GM18867 (cell line): ENCODE data around the gene TLDC2.

ENCODE experiments used
- ATAC-seq: cut with Tn5 transposase; IDR thresholded peaks from one replicate; pipeline ENCODE4 v1.9.1; 2021; ENCODE audit warnings: mild to moderate bottlenecking, moderate library complexity; ENCODE audit not compliant: unreplicated experiment

The TLDC2 gene

DNA sequence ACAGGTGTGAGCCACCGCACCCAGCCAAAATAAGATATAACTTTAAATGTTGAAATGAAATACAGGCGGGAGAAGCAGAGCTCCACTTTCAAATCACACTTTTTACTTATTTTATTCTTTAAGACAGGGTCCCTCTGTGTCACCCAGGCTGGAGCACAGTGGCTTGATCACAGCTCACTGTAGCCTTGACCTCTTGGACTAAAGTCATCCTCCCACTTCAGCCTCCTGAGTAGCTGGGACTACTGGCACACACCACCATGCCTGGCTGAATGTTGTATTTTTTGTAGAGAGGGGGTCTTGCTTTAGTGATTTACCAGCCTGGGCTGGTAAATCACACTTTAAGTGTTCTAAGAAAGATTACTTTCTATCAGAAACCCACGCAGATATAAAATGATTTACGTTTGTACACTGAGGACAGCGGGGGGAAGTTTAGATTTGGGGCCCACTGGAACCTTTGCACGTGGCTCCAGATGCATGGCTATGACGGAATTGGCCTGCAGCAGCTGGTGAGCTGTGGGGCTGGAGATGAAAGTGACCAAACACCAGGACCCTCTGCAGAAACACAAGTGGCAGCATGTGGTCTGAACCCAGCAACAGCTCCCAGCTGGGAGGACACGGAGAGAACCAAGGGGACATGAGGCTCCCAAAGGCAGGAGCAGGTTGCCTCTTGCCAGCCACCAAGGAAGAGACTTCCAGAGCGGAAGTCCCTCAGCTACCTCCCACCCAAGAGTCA, 26.4 kb upstream of the TLDC2 start:
- ATAC-seq, result no peak

DNA sequence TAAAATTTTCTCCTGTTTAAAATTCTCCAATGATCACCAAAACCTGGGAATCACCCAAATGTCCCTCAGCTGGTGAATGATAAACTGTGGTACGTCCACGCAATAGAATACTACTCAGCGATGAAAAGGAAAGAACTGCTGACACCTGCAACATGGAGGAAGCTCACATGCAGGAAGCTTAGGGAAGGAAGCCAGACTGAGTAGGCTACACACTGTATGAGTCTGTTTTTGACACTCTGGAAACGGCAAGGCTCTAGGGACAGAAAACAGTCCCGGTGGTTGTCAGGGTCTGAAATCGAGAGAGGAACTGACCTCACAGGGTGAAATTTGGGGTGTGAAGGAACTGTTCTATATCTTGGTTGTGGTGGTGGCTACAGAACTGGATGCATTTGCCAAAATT, 25.2 kb upstream of the TLDC2 start:
- no peak for ATAC-seq

DNA sequence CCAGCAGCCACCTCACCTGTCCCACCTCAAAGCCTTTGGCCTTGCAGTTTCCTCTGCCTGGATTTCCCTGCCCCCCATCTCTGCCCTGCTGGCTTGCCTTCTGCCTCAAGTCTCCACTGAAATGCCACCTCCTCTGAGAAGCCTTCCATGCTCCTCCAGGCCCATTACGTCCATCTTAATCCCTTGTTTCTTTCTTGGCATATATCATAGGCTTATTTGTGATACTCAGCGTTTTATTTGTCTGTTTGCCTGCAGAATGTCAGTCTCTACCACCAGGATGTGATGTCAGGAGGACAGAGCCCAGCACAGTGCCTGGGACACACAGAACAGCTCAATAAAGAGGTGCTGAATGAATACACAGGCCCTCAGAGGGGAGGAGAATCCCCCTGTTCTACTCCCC, 24.4 kb upstream of the TLDC2 start:
- ATAC-seq, result no peak

DNA sequence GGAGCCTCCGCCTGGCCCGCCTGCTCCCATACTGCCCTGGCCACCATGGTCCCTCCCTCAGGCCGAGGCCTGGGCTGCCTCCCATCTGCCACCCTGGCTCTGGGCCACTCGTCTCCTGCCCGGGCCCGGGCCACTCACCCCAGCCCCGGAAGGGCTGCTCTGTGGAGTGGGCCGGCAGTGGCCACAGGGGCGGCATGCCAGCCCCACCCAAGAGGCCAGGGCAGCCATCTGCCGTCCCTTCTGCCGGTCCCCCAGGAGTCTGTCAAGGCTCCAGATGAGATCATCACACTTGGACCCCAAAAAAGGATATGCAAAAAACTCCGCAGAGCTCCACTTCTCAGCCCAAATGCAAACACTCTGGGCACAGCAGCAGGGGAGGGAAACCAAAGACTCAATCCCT, 23.8 kb upstream of the TLDC2 start:
- ATAC-seq, result peak; percentile 44

DNA sequence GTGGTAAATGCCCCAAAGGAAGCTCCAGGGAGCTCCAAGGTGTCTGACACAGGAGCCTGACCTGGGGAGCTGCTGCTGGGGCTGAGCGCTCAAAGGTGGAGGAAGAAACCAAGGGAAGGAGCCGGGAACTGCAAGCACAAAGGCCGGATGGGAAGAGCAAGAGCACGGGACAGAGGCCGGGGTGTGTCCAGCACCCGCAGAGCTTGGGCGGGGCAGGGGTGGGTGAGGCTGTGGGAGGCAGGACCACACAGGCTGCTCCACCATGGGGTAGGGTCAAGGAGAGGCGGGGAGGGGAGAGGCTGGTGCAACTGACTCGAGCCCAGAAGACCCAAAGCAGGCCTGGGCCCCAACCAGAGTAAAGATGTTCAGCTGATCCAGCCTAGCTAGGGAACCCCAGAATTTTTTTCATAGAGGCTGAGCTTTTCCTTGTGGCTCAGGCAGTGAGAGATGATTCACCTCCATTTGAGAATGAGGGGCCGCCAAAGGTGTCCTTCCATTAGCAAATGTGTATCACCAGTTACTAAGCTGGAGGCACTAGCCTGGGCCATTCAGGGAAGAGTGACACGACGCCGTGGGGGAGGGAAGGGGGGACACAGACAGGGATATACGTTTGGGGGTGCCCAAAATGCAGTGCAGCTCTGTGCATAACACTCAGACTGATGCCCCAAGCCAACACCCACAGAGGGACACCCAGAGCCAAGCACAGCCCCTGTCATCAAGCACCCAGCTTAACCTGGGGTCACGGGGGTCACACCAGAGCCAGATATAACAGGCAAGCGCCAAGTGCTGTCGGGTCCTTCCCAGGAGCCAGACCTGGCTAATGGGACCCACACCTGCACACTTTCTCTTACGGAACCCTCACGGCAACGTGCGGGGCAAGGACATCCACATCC, 21.3 kb upstream of the TLDC2 start:
- no peak for ATAC-seq

DNA sequence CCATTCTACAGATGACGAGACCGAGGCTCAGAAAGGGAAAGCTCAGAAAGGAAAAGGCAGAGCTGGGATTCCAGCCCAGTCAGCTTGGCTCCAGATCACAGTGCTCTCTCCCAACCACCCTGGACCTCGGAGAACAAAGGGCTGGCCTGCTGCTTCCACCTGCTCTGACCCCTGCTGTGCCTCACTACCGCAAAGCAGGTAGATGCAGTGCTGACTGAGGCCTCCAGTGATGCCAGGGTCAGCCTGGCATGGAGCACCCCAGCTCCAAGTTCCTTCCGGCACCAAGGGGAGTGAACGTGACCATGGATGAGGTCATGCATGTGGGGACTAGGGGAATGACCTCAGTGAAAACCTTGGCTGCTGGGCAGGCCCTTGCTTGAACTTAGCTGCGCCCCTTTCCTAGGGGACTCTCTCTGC, 20.7 kb upstream of the TLDC2 start:
- ATAC-seq, result no peak

DNA sequence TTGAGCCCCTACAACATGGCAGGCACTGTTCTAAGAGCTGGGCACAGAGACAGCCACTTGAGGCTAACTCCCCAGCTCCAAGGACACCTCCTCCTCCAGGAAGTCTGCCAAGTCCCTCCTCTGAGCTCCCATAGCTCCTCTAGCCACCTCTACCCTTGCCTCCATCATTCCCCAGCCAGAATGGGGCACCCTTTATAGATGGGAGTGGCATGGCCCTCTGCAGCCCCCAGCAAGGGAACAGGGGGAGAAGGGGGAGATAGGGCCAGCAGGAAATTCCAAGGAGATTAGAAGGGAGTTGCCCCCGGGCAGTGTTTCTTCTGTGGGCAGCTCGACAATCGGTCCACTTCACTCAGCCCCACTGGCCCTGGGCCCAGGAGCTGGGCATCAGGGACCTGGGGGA, 19.7 kb upstream of the TLDC2 start:
- ATAC-seq, result no peak

DNA sequence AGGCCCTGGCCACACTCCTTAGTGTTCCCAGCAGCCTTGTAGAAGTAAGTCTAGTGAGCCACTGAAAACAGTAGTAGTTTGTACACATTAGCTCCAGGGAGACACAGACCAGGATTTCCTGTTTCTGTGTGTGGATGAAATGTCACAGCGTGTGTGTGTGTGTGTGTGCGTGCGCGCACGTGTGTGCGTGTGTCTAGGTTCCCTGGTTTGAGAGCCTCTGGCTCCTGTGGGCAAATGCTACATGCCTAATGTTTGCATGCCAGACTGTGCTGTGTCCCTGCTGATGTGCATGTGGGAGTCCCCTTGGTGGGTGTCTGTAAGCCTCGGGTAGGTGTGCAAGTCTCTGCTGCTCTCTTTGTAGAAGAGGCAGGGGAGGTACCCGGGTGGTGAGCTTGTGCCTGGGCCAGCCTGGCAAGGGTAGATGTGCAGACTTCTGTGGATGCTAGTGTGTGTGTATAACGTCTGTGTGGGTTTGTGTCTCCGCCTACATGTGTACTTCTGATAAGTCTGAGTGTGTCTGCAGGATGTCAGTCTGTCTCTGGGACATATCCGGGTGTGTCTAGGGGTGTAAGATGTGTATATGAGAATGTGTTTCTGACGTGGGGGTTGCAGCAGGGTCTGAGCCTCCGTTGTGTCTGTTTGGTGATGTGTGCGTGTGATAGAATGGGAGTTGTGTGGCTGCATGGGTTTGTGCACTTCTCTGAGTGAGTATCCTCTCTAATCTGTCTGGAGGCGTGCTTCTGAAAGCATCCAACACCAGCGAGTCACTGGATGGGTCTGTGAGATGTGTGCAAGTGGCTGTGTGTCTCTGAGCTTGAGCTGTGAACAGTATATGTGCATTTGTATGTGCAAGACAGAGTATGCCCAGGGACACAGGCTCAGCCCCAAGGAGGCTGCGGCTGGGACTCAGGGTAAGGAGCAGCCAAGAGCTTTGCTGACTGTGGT, 19.0 kb upstream of the TLDC2 start:
- ATAC-seq, result no peak

DNA sequence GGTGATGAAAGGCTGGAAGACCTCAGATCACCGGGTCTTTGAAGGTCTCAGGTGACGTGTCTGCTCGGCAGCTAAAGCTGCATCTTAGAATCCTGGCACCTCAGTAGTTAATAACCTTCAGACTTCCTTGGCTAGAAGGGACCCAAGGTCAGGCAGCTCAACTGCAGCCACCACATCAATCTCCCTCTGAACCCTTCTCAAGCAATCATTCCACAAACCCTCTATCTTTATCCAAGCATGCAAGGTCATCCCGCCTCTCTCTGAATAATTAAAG, 16.7 kb upstream of the TLDC2 start:
- no peak for ATAC-seq

DNA sequence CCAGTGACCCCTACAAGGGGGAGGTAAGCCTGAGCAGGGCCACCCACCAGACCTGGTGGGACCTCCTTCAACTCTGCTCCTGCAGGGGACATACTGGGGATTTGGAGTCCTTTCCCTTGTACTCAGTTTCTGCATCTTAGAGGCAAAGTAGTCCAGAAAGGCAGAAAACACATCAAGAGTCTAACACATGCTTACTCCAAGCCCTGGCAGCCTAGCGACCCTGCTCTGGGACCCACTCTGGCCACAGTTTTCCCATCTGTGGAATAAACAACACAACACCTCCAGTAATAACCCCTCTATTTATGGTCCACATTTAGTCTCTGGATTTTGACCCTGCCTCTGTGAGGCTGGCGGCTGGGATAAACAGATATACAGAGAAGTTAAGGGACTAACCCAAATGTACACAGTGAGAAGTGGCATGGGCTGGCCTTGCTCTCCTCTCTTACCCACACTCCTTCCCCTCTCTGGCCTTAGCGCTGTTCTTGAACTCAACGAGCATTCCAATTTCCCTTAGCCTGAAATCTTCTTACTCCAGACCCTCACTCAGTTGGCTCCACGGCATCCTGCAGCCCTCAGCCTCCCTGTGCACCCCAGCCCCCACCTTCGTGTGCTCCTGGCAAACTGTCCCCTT, 16.1 kb upstream of the TLDC2 start:
- no peak for ATAC-seq

DNA sequence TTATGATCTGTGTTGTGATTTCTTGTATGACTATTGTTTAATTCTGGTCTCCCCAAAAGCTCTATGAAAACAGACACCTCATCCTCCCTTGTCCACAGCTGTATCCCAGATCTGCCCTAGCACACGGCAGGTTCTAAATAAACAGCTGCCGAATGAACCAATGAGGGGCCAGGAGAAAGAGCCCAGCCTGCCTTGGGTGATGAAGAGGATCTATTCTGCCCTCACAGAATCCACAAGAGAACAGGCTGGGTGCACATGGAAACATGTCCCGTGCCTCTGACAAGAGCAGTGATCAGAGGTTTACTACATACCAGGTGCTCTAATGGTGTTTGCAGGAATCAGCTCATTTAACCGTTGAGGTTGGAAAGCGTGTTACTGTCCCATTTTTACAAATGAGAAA, 15.6 kb upstream of the TLDC2 start:
- ATAC-seq, result no peak

DNA sequence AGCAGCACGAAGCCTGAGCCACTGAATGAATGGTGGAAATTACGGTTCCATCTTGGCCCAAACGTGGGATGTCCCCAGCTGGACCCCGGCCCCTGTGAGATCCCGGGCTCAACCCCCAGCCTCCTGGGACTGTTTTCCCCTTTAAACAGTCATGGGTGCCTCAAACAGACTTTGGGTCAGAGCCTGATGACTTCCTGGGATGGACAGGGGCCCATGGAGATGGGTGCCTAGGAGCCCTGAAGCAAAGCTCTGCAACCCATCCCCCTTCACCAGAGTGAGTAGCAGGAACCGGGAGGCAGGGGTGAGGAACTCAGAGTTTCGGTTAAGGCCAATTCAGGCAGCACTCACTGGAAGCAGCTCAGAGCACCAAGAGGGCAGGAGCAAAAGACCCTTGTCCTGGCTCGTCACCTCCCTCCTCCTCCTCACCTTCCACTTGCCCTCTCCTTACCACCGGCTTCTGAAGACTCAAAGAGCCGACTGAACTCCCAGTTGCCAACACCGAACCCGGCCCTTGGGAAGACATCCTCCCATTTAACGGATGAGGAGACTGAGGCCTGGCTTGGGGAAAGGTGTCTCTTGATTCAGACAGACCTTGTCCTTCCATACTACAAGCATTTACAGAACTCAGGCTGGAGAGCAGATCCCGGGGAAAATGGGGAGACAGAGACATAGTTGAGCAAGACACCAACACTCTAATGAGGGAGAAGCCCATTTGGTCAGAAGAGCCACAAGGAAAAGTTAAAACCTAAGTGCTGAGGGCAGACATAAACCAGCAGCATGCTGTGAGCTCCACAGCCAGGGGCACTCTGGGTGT, 14.9 kb upstream of the TLDC2 start:
- ATAC-seq, result no peak

DNA sequence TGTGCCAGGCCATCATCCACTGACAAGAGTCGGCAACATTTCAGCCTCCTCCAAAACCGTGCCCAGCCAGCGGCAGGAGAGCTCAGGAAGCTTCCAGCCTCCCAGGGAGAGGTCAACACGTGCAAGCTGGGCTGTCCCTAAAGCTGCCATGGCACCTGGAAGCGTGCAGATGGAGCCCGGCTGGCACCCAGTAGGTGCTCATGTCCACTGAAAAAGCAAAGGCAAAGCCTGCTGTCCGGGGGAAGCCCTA, 14.4 kb upstream of the TLDC2 start:
- no peak for ATAC-seq

DNA sequence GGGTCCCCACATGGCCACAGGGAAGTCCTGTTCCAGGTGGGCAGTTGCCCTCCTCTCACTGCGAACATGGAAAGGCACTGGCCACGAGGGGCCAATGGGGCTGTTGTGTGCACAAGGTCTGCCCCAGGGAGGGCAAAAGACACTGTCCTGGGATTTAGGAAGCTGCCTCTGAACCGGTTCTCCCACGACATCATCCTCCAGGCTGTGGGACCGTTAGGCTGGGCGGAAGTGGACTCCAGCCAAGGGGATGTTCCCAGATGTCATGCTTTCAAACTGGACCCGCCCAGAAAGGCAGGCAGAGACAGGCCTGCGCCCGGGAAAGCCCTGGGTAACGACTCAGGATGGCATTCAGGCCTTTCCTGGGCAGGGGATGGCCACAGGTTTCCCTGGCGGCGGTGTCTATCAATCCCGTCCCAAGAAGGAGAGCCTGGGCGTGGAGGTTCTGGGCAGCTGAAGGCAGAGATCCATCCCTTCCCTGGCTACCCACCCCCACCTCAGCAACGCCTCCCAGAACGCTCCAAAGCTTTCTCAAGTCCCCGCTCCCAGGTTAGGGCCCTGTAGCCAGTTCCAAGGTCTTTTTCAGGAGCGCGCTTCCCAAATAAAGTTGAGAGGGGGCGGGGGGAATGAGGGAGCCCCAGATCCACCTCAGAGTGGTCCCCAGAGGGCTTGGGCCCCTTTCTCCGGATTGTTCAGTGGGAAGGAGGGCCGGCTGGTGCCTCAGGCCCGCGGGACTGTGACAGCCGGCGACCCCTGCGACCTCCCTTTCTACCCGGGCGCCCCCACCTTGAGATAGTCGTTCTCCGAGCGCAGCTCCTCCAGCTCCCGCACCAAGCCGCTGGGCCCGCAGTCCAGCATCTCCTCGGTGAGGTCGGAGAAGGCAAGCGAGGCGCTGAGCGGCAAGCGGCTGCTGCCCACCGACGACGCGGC, 13.8 kb upstream of the TLDC2 start:
- ATAC-seq, result no peak

DNA sequence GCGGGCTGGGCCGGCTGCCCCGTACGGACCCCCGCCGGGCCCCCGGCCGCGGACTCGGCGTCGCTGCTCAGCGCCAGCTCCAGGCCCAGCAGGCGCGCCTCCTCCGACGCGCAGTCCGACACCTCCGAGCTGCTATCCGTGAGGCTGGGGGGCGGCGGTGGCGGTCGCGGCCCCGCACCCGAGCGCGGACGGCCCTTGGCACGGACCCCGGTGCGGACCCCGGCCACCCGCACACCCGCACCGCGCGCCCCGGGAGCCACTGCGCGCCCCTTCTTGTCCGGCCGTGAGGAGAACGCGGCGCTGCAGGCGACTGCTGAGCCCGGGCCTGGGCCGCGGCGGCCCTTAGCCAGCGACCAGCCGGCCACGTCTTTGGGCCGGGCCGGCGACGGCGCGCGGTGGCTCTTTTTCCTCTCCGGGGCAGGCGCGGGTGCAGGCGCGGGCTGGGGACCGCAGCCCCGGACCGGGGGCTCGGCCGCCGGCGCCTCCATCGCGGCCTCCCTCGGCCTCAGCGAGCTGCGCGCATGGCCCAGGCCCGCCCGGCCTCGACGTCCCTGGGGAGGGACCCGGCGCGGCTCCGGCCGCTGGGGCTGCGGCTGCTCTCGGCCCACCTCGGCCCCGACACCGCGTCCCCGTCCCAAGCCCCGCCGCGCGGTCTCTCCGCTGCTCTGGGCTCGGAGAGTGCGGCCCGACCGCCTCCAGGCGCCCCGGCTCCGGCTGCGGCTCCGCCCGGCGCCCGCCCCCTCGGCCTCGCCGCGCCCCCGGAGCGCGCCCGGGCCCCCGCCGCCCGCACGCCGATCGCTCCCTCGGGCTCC, 12.9 kb upstream of the TLDC2 start:
- peak; percentile 55 for ATAC-seq

DNA sequence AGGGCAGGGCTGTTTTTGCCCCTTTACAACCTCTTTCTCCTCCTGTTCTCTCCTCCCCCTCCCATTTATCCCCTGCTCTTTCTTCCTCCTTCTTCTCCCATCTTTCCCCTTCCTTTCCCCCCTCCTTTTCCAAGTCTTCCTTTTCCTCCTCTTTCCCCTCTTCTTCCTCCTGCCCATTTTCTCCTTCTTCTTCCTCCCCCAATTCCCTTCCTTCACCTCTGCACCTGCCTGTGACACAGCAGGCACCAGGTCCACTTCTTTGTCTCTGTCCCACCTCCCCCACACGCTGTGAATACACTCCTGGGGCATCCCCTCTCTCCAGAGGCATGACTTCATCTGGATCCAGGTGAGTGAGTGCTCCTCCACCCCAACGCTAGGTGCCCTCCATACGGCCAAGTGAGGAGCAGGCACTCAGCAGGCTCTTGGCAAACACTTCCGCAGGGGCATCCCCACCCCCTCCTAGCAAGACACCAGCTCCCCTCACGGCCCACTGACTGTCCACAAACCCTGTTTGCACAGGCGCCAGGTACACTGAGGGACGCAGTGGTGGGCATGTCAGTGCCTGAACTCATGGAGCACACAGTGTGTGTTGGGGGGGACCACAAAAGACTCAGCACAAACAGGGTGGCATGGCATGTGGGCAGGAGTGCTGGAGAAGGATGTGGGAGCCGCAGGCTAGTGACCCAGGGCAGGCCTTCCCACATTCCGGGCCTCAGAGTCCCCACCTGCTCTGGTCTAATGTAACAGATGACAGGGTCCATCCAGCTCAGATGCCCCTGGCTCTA, 10.7 kb upstream of the TLDC2 start:
- ATAC-seq, result no peak

DNA sequence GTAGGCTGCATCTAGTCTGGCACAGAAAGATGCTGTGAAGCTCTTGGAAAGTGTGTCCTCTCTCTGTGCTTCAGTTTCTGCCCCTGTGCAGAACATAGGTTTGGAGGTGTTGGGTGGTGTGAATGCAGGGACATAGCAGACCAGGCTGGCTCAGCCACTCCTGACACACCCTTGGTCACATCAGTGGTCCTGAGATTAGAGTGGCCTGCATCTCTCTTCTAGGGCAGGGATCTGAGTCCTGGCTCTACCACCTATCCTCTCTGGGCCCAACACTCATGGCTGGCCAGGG, 10.1 kb upstream of the TLDC2 start:
- no peak for ATAC-seq

DNA sequence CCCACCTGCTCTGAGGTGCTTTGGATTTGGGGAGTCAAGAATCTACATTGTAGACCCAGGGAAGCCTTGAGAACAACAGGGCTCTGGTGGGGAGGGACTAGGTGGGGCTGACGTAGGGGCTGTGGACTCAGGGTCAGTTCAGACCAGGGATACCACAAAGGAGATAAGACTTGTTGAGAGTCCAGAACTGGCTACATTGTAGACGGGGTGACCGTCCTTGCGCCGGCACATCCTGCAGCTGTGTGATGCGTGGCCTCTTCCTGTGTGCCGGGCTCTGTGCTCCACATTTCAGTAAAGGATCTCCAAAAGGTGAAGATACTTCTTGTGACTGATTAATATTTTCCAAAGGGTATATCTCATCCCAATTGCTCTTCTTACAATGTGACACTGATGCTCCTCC, 9.8 kb upstream of the TLDC2 start:
- ATAC-seq, result no peak
